HepG2 (cell line): ENCODE data around the gene NLRC5. TPM values are rescaled to one million over a fixed set of nuclear protein-coding genes. Genes with fewer than 3 reads are reported as not detected.

Experiments used
- BHLHE40 ChIP-seq: IDR thresholded peaks from 2 replicates; pipeline ENCODE4 v1.6.1; 2011; ENCODE audit warnings: low read length, improper control_type of control experiment
- MEF2D ChIP-seq: sonication (generic); formaldehyde crosslinking; IDR thresholded peaks from 2 replicates; pipeline ENCODE4 v1.5.1; 2020; ENCODE audit warnings: mild to moderate bottlenecking, missing genetic modification reagents
- MNT ChIP-seq: fragments of 450-650 bp; IDR thresholded peaks from 2 replicates; pipeline ENCODE4 v1.6.1; 2016
- RNF2 ChIP-seq: fragments of 450-650 bp; conservative IDR thresholded peaks from 2 replicates; pipeline ENCODE4 v1.6.1; 2016; ENCODE audit warnings: low read depth
- TEAD3 ChIP-seq: optimal IDR thresholded peaks from 2 replicates; pipeline ENCODE3; 2016; ENCODE audit warnings: borderline replicate concordance
- ZNF138 ChIP-seq: sonication (generic); formaldehyde crosslinking; IDR thresholded peaks from 2 replicates; pipeline ENCODE4 v1.5.0; 2020; ENCODE audit warnings: mild to moderate bottlenecking, low read depth, missing genetic modification reagents
- ZNF232 ChIP-seq: sonication (generic); formaldehyde crosslinking; IDR thresholded peaks from 2 replicates; pipeline ENCODE4 v1.4.0; 2020; ENCODE audit warnings: missing genetic modification reagents, borderline replicate concordance
- ZNF318 ChIP-seq: sonication (generic); formaldehyde crosslinking; IDR thresholded peaks from 2 replicates; pipeline ENCODE4 v1.4.0; 2020; ENCODE audit warnings: mild to moderate bottlenecking, missing genetic modification reagents
- ZNF710 ChIP-seq: sonication (generic); formaldehyde crosslinking; IDR thresholded peaks from 2 replicates; pipeline ENCODE4 v1.5.0; 2020; ENCODE audit warnings: mild to moderate bottlenecking, missing genetic modification reagents, borderline replicate concordance
- ZNF737 ChIP-seq: sonication (generic); formaldehyde crosslinking; IDR thresholded peaks from 2 replicates; pipeline ENCODE4 v1.5.0; 2020; ENCODE audit warnings: missing genetic modification reagents, mild to moderate bottlenecking, borderline replicate concordance
- polyA plus RNA-seq, 8 experiments: library from polyadenylated mRNA; depleted of rRNA in 3 of 8; stranded (reverse) in 7 of 8; unstranded in 1 of 8; fragments of >200 nt; fragmentation: Illumina TruSeq in 4 of 8; extraction: Trizol in 4 of 8; gene quantifications; 2 replicates each; pipeline versions ENCODE4 v1.2.1 to v1.2.3, GENCODE V29; 2011 to 2016; ENCODE audit warnings: low read depth in 4 of 8, missing spikeins in 1 of 8, mixed read lengths in 1 of 8; ENCODE audit not compliant: insufficient read depth in 1 of 8
- total RNA-seq, 5 experiments: library from RNA; depleted of rRNA; stranded (reverse); fragments of >200 nt; fragmentation: Illumina TruSeq; extraction: Trizol; gene quantifications; 2 replicates each; pipeline ENCODE4 v1.2.3, GENCODE V29; 2016; ENCODE audit warnings: low read depth in 1 of 5
- TF ChIP-seq, protein P1 (sequence below): sonication (generic); formaldehyde crosslinking; IDR thresholded peaks from 2 replicates; pipeline ENCODE4 v1.4.0; 2020; ENCODE audit warnings: missing genetic modification reagents

The NLRC5 gene
- total and polyA plus RNA-seq, 2 of the 13 experiments (the other 11 are each of a cell fraction or from before 2014, with no cell fraction given), result 6.3 to 12.7 TPM

GRCh38 chr16:56988948-56989945, at the start of gene NLRC5 (continued):
- no peak for TF ChIP-seq ZNF318 (CRISPR knock-in tag)
- TF ChIP-seq ZNF737 (CRISPR knock-in tag), result 0 out of 2 replicates have a peak, but pooled peaks have one; percentile 62
- TF ChIP-seq ZNF232, result 0 out of 2 replicates have a peak, but pooled peaks have one; percentile 49
- no peak; the same call in 1 of the 2 replicates for TF ChIP-seq ZNF138 (CRISPR knock-in tag)
- TF ChIP-seq MNT, result 0 out of 2 replicates have a peak, but pooled peaks have one; percentile 8
- peak; percentile 72; the same call in 1 of the 2 replicates for TF ChIP-seq MEF2D (CRISPR knock-in tag)
- peak; percentile 67 for TF ChIP-seq BHLHE40
- peak; percentile 68 for TF ChIP-seq RNF2
- TF ChIP-seq TEAD3 (CRISPR knock-in tag), result no peak
- 0 out of 2 replicates have a peak, but pooled peaks have one; percentile 36 for TF ChIP-seq ZNF710 (CRISPR knock-in tag)
- TF ChIP-seq, protein P1, sequence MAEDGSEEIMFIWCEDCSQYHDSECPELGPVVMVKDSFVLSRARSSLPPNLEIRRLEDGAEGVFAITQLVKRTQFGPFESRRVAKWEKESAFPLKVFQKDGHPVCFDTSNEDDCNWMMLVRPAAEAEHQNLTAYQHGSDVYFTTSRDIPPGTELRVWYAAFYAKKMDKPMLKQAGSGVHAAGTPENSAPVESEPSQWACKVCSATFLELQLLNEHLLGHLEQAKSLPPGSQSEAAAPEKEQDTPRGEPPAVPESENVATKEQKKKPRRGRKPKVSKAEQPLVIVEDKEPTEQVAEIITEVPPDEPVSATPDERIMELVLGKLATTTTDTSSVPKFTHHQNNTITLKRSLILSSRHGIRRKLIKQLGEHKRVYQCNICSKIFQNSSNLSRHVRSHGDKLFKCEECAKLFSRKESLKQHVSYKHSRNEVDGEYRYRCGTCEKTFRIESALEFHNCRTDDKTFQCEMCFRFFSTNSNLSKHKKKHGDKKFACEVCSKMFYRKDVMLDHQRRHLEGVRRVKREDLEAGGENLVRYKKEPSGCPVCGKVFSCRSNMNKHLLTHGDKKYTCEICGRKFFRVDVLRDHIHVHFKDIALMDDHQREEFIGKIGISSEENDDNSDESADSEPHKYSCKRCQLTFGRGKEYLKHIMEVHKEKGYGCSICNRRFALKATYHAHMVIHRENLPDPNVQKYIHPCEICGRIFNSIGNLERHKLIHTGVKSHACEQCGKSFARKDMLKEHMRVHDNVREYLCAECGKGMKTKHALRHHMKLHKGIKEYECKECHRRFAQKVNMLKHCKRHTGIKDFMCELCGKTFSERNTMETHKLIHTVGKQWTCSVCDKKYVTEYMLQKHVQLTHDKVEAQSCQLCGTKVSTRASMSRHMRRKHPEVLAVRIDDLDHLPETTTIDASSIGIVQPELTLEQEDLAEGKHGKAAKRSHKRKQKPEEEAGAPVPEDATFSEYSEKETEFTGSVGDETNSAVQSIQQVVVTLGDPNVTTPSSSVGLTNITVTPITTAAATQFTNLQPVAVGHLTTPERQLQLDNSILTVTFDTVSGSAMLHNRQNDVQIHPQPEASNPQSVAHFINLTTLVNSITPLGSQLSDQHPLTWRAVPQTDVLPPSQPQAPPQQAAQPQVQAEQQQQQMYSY (CRISPR knock-in tag), result peak; percentile 71; the same call in 1 of the 2 replicates
